ENCODE data around the gene CYLD. TPM values are rescaled to one million over a fixed set of nuclear protein-coding genes. Genes with fewer than 3 reads are reported as not detected.

CYLD gene
- polyA plus RNA-seq, 4 donors: 21.8 to 25.7 (median 22.8) TPM

- no peak for DNase-seq (ENCODE audit: low read depth in 4 of 4, low spot score in 2 of 4)
Observed at GRCh38 chr16:50774960-50775359, 33.1 kb downstream of the CYLD start.

GRCh38 chr16:50776037-50776436 is 34.2 kb downstream of the CYLD start:
- DNase-seq (ENCODE audit: low read depth in 4 of 4, low spot score in 2 of 4): no peak

- DNase-seq (ENCODE audit: low read depth in 4 of 4, low spot score in 2 of 4): no peak
Observed at GRCh38 chr16:50778284-50779163, 36.6 kb downstream of the CYLD start.

- DNase-seq (ENCODE audit: low read depth in 4 of 4, low spot score in 2 of 4): no peak
Observed at GRCh38 chr16:50781043-50781442, 39.2 kb downstream of the CYLD start.

- DNase-seq (ENCODE audit: low read depth in 4 of 4, low spot score in 2 of 4): no peak
Observed at GRCh38 chr16:50781518-50781917, 39.6 kb downstream of the CYLD start.

GRCh38 chr16:50789757-50790156 is 47.9 kb downstream of the CYLD start:
- no peak for DNase-seq (ENCODE audit: low read depth in 4 of 4, low spot score in 2 of 4)

- DNase-seq (ENCODE audit: low read depth in 4 of 4, low spot score in 2 of 4): no peak
Observed at GRCh38 chr16:50791522-50791921, 49.6 kb downstream of the CYLD start.

GRCh38 chr16:50796829-50797228 is 54.9 kb downstream of the CYLD start:
- no peak for DNase-seq (ENCODE audit: low read depth in 4 of 4, low spot score in 2 of 4)

- DNase-seq (ENCODE audit: low read depth in 4 of 4, low spot score in 2 of 4): no peak
Observed at GRCh38 chr16:50797456-50797855, 55.6 kb downstream of the CYLD start.

- no peak for DNase-seq (ENCODE audit: low read depth in 4 of 4, low spot score in 2 of 4)
Observed at GRCh38 chr16:50800074-50800473, 58.2 kb downstream of the CYLD start.

GRCh38 chr16:50801036-50801435 is 59.1 kb downstream of the CYLD start:
- no peak for DNase-seq (ENCODE audit: low read depth in 4 of 4, low spot score in 2 of 4)

GRCh38 chr16:50802000-50802399 is 60.1 kb downstream of the CYLD start:
- no peak for DNase-seq (ENCODE audit: low read depth in 4 of 4, low spot score in 2 of 4)

GRCh38 chr16:50802961-50803360 is 61.1 kb downstream of the CYLD start:
- no peak for DNase-seq (ENCODE audit: low read depth in 4 of 4, low spot score in 2 of 4)

- no peak for DNase-seq (ENCODE audit: low read depth in 4 of 4, low spot score in 2 of 4)
Observed at GRCh38 chr16:50804290-50804907, 62.5 kb downstream of the CYLD start.

- DNase-seq (ENCODE audit: low read depth in 4 of 4, low spot score in 2 of 4): peak; percentile 90 to 99 (median 92)
Observed at GRCh38 chr16:50806099-50807062, 64.5 kb downstream of the CYLD start.

- DNase-seq (ENCODE audit: low read depth in 4 of 4, low spot score in 2 of 4): no peak
Observed at GRCh38 chr16:50808929-50809538, 67.1 kb downstream of the CYLD start.

GRCh38 chr16:50809561-50809960 is 67.7 kb downstream of the CYLD start:
- no peak for DNase-seq (ENCODE audit: low read depth in 4 of 4, low spot score in 2 of 4)

- no peak for DNase-seq (ENCODE audit: low read depth in 4 of 4, low spot score in 2 of 4)
Observed at GRCh38 chr16:50810241-50810965, 68.5 kb downstream of the CYLD start.

GRCh38 chr16:50812046-50812445 is 70.2 kb downstream of the CYLD start:
- DNase-seq (ENCODE audit: low read depth in 4 of 4, low spot score in 2 of 4): no peak

Measured in left renal cortex interstitium (tissue), 4 donors.